ENCODE measurements around the gene GOLGA8M.
"Not testable (repeated sequence)": the region's sequence is repeated elsewhere in the genome, so short reads cannot be mapped to it uniquely, and the experiment has no call there.

The GOLGA8M gene

DNA sequence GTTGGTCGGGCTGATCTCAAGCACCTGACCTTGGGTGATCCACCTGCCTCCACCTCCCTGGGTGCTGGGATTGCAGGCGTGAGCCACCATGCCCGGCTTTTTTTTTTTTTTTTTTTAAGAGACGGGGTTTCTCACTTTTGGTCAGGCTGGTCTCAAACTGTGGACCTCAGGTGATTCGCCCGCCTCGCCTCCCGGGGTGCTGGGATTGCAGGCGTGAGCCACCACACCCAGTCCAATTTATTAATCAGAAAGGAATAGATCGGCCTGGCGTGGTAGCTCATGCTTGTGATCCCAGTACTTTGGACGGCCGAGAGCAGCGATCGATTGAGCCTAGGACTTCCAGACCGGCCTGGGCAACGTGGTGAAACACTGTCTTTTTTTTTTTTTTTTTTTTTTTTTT is 13.9 kb upstream of the GOLGA8M start:
- no peaks in the 10 kb centered on the region for H3K36me3 ChIP-seq (ENCODE audit: low read depth)
- no peaks in the 10 kb centered on the region for H3K27me3 ChIP-seq (ENCODE audit: insufficient read depth, poor library complexity, severe bottlenecking)
- peaks cover 2% of the 10 kb centered on the region for H3K4me1 ChIP-seq (ENCODE audit: insufficient read depth, poor library complexity, severe bottlenecking)
- DNase-seq (ENCODE audit: low spot score) (no peak), ATAC-seq (ENCODE audit: low read depth) (no peak)
- no peak overlapping the region for H3K27ac ChIP-seq (ENCODE audit: poor library complexity, severe bottlenecking)
- H3K4me3 ChIP-seq (ENCODE audit: severe bottlenecking) = no peak overlapping the region
- H3K9me3 ChIP-seq (ENCODE audit: severe bottlenecking) = no peaks in the 10 kb centered on the region
- TF ChIP-seq, protein P1, sequence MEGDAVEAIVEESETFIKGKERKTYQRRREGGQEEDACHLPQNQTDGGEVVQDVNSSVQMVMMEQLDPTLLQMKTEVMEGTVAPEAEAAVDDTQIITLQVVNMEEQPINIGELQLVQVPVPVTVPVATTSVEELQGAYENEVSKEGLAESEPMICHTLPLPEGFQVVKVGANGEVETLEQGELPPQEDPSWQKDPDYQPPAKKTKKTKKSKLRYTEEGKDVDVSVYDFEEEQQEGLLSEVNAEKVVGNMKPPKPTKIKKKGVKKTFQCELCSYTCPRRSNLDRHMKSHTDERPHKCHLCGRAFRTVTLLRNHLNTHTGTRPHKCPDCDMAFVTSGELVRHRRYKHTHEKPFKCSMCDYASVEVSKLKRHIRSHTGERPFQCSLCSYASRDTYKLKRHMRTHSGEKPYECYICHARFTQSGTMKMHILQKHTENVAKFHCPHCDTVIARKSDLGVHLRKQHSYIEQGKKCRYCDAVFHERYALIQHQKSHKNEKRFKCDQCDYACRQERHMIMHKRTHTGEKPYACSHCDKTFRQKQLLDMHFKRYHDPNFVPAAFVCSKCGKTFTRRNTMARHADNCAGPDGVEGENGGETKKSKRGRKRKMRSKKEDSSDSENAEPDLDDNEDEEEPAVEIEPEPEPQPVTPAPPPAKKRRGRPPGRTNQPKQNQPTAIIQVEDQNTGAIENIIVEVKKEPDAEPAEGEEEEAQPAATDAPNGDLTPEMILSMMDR (IDR thresholded peaks at IDR 0.05; ENCODE audit: poor library complexity, severe bottlenecking) = no peak

DNA sequence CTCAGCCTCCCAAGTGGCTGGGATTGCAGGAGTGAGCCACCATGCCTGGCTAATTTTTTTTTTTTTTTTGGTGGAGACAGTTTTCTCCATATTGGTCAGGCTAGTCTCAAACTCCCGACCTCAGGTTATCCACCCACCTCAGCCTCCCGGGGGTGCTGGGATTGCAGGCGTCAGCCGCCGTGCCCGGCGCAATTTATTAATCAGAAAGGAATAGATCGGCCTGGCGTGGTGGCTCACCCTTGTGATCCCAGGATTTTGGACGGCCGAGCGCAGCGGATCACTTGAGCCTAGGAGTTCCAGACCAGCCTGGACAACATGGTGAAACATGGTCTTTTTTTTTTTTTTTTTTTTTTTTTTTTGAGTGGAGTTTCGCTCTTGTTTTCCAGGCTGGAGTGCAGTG is 13.3 kb upstream of the GOLGA8M start:
- H3K4me1 ChIP-seq (ENCODE audit: insufficient read depth, poor library complexity, severe bottlenecking) = peaks cover 2% of the 10 kb centered on the region
- H3K9me3 ChIP-seq (ENCODE audit: severe bottlenecking) = no peaks in the 10 kb centered on the region
- no peak overlapping the region for H3K27ac ChIP-seq (ENCODE audit: poor library complexity, severe bottlenecking)
- H3K27me3 ChIP-seq (ENCODE audit: insufficient read depth, poor library complexity, severe bottlenecking) = no peaks in the 10 kb centered on the region
- no peaks in the 10 kb centered on the region for H3K36me3 ChIP-seq (ENCODE audit: low read depth)
- DNase-seq (ENCODE audit: low spot score) = no peak
- TF ChIP-seq, protein P1 (IDR thresholded peaks at IDR 0.05; ENCODE audit: poor library complexity, severe bottlenecking) = no peak
- no peak overlapping the region for H3K4me3 ChIP-seq (ENCODE audit: severe bottlenecking)
- no peak for ATAC-seq (ENCODE audit: low read depth)

DNA sequence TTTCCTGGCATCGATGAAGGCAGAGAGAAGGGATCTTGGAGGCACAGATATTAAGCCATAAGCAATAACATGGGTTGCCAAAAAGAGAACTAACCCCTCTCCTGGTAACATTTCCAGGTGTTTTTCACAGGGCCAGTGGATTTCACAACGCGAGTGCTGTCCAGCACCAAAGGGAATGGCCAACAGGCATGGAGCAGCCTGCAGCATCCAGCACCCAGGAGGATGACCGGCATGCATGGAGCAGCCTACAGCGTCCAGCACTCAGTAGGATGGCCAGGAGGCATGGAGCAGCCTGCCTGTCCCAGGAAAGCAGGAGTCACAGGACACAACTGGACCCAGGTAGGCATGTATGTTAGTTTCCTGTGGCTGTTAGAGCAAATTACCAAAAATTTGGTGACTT is 11.8 kb upstream of the GOLGA8M start:
- DNase-seq (ENCODE audit: low spot score); H3K4me3 ChIP-seq (ENCODE audit: severe bottlenecking); H3K4me1 ChIP-seq (ENCODE audit: insufficient read depth, poor library complexity, severe bottlenecking); H3K36me3 ChIP-seq (ENCODE audit: low read depth); H3K27me3 ChIP-seq (ENCODE audit: insufficient read depth, poor library complexity, severe bottlenecking); H3K9me3 ChIP-seq (ENCODE audit: severe bottlenecking); ATAC-seq (ENCODE audit: low read depth); H3K27ac ChIP-seq (ENCODE audit: poor library complexity, severe bottlenecking): not testable (repeated sequence)

DNA sequence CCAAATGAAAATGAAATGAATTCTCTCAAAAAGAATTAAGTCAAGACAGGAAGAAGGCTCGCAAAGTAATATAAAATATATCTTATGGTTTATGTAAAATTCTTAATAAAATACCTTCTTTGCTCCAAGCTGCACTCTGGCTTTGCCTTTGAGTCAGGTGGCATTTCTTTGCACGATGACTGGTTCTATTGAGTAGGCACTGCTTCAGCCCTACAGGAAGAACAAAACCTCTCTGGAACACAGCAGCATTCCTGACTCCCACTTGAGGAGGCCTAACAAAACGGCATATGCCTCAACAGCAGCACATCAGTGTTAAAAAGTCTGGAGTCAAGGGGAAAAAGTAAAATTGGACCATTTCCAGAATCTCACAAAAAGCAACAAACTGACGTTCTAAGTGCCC is 7.4 kb upstream of the GOLGA8M start:
- not testable (repeated sequence) for ATAC-seq (ENCODE audit: low read depth); H3K4me1 ChIP-seq (ENCODE audit: insufficient read depth, poor library complexity, severe bottlenecking)

DNA sequence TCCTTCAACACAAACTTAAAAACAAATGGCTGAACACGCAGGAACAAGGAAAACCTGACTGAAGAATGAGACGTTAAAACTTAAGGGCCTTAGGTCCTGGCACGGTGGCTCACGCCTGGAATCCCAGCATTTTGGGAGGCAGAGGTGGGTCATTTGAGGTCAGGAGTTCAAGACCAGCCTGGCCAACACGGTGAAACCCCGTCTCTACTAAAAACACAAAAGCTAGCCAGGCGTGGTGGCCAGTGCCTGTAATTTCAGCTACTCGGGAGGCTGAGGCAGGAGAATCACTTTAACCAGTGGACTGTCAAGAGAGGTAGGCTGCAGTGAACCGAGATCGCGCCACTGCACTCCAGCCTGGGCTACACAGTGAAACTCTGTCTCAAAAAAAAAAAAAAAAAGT is 6.4 kb upstream of the GOLGA8M start:
- H3K9me3 ChIP-seq (ENCODE audit: severe bottlenecking); ATAC-seq (ENCODE audit: low read depth); H3K4me1 ChIP-seq (ENCODE audit: insufficient read depth, poor library complexity, severe bottlenecking); H3K27me3 ChIP-seq (ENCODE audit: insufficient read depth, poor library complexity, severe bottlenecking); H3K36me3 ChIP-seq (ENCODE audit: low read depth); DNase-seq (ENCODE audit: low spot score); H3K4me3 ChIP-seq (ENCODE audit: severe bottlenecking); H3K27ac ChIP-seq (ENCODE audit: poor library complexity, severe bottlenecking): not testable (repeated sequence)

More for the DNA sequence above, 7.4 kb upstream of the GOLGA8M start:
- not testable (repeated sequence) for H3K9me3 ChIP-seq (ENCODE audit: severe bottlenecking); H3K4me3 ChIP-seq (ENCODE audit: severe bottlenecking); H3K36me3 ChIP-seq (ENCODE audit: low read depth); H3K27me3 ChIP-seq (ENCODE audit: insufficient read depth, poor library complexity, severe bottlenecking); H3K27ac ChIP-seq (ENCODE audit: poor library complexity, severe bottlenecking); DNase-seq (ENCODE audit: low spot score)

DNA sequence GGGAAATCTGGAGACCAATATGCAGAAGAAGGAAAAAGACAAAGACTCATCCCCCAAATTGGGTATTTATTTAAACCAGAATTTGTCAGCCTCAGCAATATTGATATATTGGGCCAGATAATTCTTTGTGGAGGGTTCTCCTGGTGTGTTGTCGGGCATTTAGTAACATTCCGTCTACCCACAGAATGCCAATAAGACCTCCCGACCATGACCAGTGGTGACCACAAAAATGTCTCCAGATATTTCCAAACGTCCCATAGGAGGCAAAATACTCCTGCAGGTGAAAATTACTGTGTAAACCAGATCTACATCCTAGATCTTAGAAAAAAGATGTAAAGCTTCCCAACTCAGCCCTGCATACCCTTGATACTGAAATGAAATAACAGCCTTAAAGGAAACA is 2.0 kb upstream of the GOLGA8M start:
- not testable (repeated sequence) for H3K9me3 ChIP-seq (ENCODE audit: severe bottlenecking); H3K36me3 ChIP-seq (ENCODE audit: low read depth); H3K4me3 ChIP-seq (ENCODE audit: severe bottlenecking); H3K27me3 ChIP-seq (ENCODE audit: insufficient read depth, poor library complexity, severe bottlenecking); ATAC-seq (ENCODE audit: low read depth); H3K27ac ChIP-seq (ENCODE audit: poor library complexity, severe bottlenecking); DNase-seq (ENCODE audit: low spot score); H3K4me1 ChIP-seq (ENCODE audit: insufficient read depth, poor library complexity, severe bottlenecking)

DNA sequence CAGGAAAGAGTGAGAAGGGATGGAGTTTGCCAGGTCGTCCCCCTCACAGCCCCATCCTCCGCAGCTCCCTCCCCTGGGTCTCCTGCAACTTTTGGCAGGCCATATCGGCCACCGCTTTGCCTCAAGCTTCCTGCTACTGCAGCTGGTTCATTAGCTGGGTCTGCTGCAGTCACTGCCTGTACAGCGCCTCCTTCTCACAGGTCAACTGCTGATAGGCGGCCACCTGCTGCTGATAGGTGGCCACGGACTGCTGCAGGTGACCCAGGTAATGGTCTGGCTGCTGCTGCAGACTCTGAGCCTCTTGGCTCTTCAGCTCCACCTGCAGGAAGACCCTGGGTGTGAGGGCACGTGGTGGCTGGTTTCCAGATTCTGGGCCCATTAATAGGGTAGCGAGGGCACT is 8.3 kb downstream of the GOLGA8M start:
- not testable (repeated sequence) for H3K4me1 ChIP-seq (ENCODE audit: insufficient read depth, poor library complexity, severe bottlenecking); DNase-seq (ENCODE audit: low spot score); H3K4me3 ChIP-seq (ENCODE audit: severe bottlenecking); ATAC-seq (ENCODE audit: low read depth); H3K27me3 ChIP-seq (ENCODE audit: insufficient read depth, poor library complexity, severe bottlenecking); H3K9me3 ChIP-seq (ENCODE audit: severe bottlenecking); H3K36me3 ChIP-seq (ENCODE audit: low read depth); H3K27ac ChIP-seq (ENCODE audit: poor library complexity, severe bottlenecking)

DNA sequence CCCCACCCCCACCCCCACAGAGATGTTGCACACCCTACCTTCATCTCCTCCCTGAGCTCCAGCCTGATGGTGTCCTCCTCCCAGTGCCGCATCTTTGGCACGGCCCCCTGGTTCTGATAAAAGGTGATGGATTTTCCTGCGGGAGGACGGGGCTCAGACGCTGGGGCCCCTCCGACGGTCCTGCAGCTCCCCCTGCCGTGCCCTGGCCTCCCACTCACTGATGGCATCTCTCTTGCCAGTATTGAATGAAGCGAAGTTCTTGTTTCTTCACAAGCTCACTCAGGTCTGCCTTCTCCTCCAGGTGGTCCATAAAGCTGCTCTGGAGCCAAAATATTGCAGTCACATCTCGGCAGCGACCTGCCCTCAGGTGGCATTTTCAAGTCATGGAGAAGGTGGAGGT is 9.8 kb downstream of the GOLGA8M start:
- H3K4me3 ChIP-seq (ENCODE audit: severe bottlenecking); DNase-seq (ENCODE audit: low spot score); H3K9me3 ChIP-seq (ENCODE audit: severe bottlenecking); H3K27me3 ChIP-seq (ENCODE audit: insufficient read depth, poor library complexity, severe bottlenecking); H3K4me1 ChIP-seq (ENCODE audit: insufficient read depth, poor library complexity, severe bottlenecking); ATAC-seq (ENCODE audit: low read depth); H3K27ac ChIP-seq (ENCODE audit: poor library complexity, severe bottlenecking); H3K36me3 ChIP-seq (ENCODE audit: low read depth): not testable (repeated sequence)

DNA sequence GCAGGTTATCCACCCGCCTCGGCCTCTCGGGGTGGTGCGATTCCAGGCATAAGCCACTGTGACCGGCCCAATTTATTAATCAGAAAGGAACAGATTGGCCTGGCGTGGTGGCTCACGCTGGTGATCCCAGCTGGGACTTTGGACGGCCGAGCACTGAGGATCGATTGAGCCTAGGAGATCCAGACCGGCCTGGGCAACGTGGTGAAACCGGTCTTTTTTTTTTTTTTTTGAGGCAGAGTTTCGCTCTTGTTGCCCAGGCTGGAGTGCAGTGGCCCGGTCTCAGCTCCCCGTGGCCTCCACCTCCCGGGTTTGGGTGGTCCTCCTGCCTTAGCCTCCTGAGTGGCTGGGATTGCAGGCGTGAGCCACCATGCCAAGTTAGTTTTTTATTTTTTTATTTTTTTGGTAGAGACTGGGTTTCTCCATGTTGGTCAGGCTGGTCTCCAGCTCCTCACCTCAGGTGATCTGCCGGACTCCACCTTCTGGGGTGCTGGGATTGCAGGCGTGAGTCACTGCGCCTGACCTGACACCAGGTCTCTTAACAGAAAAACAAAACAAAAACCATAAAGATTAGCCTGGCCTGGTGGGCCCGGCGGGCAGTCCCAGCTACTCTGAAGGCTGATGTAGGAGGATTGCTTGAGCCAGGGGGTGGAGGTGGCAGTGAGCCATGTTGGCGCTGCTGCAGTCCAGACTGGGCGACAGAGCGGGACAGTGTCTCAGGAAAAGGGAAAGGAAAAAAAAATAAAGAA is 18.0 kb downstream of the GOLGA8M start:
- ATAC-seq (ENCODE audit: low read depth); H3K4me3 ChIP-seq (ENCODE audit: severe bottlenecking); H3K4me1 ChIP-seq (ENCODE audit: insufficient read depth, poor library complexity, severe bottlenecking); H3K9me3 ChIP-seq (ENCODE audit: severe bottlenecking); H3K36me3 ChIP-seq (ENCODE audit: low read depth); H3K27me3 ChIP-seq (ENCODE audit: insufficient read depth, poor library complexity, severe bottlenecking); H3K27ac ChIP-seq (ENCODE audit: poor library complexity, severe bottlenecking): not testable (repeated sequence)
- peak; percentile 39 for DNase-seq (ENCODE audit: low spot score)

DNA sequence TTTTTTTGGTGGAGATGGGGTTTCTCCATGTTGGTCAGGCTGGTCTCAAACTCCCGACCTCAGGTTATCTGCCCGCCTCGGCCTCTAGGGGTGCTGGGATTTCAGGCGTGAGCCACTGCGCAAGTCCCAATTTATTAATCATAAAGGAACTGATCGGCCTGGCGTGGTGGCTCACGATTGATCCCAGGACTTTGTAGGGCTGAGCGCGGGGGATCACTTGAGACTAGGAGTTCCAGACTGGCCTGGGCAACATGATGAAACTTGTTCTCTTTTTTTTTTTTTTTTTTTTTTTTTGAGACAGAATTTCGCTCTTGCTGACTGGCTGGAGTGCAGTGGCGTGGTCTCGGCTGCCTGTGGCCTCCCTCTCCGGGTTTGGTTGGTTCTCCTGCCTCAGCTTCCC is 19.2 kb downstream of the GOLGA8M start:
- not testable (repeated sequence) for H3K4me3 ChIP-seq (ENCODE audit: severe bottlenecking); H3K27ac ChIP-seq (ENCODE audit: poor library complexity, severe bottlenecking); DNase-seq (ENCODE audit: low spot score); H3K36me3 ChIP-seq (ENCODE audit: low read depth); ATAC-seq (ENCODE audit: low read depth); H3K27me3 ChIP-seq (ENCODE audit: insufficient read depth, poor library complexity, severe bottlenecking); H3K9me3 ChIP-seq (ENCODE audit: severe bottlenecking); H3K4me1 ChIP-seq (ENCODE audit: insufficient read depth, poor library complexity, severe bottlenecking)
